K562 (cell line): ENCODE measurements around the gene LRP3. TPM values are rescaled to one million over a fixed set of nuclear protein-coding genes. Genes with fewer than 3 reads are reported as not detected.

Experiments
- ATAC-seq: fragments of 200-7000 bp; cut with Tn5 transposase; 3 replicates; pipeline ENCODE4 v1.9.1; 2020; ENCODE audit warnings: moderate library complexity
- BruUV-seq: library from RNA; stranded (reverse); fragments of 400-500 nt; replicated peaks from 2 replicates; lab custom pipeline; 2021; lab: Mats Ljungman, UMichigan
- CTCF ChIA-PET: fragments of 300-600 bp; formaldehyde crosslinking; extraction: SDS; loops from one replicate; lab custom pipeline; 2021; ENCODE audit warnings: low intra/inter-chr PET ratio; lab: Yijun Ruan, JAX
- POLR2A ChIA-PET: fragments of 300-600, 350-650 bp; sonication (Branson Sonifier 250); formaldehyde crosslinking; extraction: SDS; loops from one replicate; lab custom pipeline; 2021; ENCODE audit warnings: antibody characterized with exemption, inconsistent platforms; lab: Yijun Ruan, JAX
- DNase-seq, 4 experiments: peaks; one replicate each; pipeline versions ENCODE4 v3.0.0 to v3.0.0-alpha.2; 2011 to 2018; ENCODE audit warnings: low spot score in 3 of 4, mixed read lengths in 3 of 4; ENCODE audit errors: extremely low read depth in 1 of 4
- FAIRE-seq: peaks from 2 replicates; lab custom pipeline; 2011; peaks lifted over from hg19 to GRCh38; lab: Jason Lieb, UNC
- H2AFZ ChIP-seq: 2 replicates; pipeline ENCODE4 v1.6.0; 2011; ENCODE audit warnings: low read depth, low read length, control low read depth, inconsistent platforms
- H3K27ac ChIP-seq: fragments of 200-600 bp; 3 replicates; pipeline ENCODE4 v1.8.0; 2011; ENCODE audit warnings: low read depth, mild to moderate bottlenecking, control low read depth, inconsistent platforms, low read length, moderate library complexity, mixed read lengths; ENCODE audit errors: extremely low read depth
- H3K27me3 ChIP-seq, 2 experiments: fragments of 300-600 bp in 1 of 2; 2 replicates in 1 of 2; 3 replicates in 1 of 2; pipeline versions ENCODE4 v1.6.0 to v1.8.0; 2011; ENCODE audit warnings: inconsistent platforms in 2 of 2, low read length in 2 of 2, mild to moderate bottlenecking in 1 of 2, mixed read lengths in 1 of 2, moderate library complexity in 1 of 2; ENCODE audit not compliant: control insufficient read depth in 2 of 2, insufficient read depth in 2 of 2
- H3K36me3 ChIP-seq: fragments of 300-600 bp; 3 replicates; pipeline ENCODE4 v1.8.0; 2011; ENCODE audit warnings: mild to moderate bottlenecking, low read length, inconsistent platforms; ENCODE audit not compliant: control insufficient read depth, insufficient read depth
- H3K4me1 ChIP-seq, 2 experiments: fragments of 200-600 bp in 1 of 2; replicated peaks in 1 of 2; 2 replicates in 1 of 2; 3 replicates in 1 of 2; pipeline versions ENCODE4 v1.5.1 to v1.8.0; 2011; ENCODE audit warnings: inconsistent platforms in 2 of 2, low read length in 2 of 2, mild to moderate bottlenecking in 1 of 2, mixed read lengths in 1 of 2, moderate library complexity in 1 of 2; ENCODE audit not compliant: control insufficient read depth in 2 of 2, insufficient read depth in 2 of 2
- H3K4me2 ChIP-seq: 2 replicates; pipeline ENCODE4 v1.6.1; 2011; ENCODE audit warnings: low read length, control low read depth, inconsistent platforms, mixed read lengths; ENCODE audit not compliant: insufficient read depth
- H3K4me3 ChIP-seq: fragments of 200-600 bp; sonication (generic), shearing (Covaris generic); 2 replicates; pipeline ENCODE4 v1.5.1; 2016; ENCODE audit warnings: control low read depth, inconsistent platforms
- H3K79me2 ChIP-seq: fragments of 200-600 bp; 3 replicates; pipeline ENCODE4 v1.8.0; 2011; ENCODE audit warnings: low read length, inconsistent platforms; ENCODE audit not compliant: control insufficient read depth, insufficient read depth
- H3K9ac ChIP-seq, 2 experiments: 2 replicates each; pipeline versions ENCODE4 v1.6.0 to v1.6.1; 2011; ENCODE audit warnings: low read depth in 2 of 2, low read length in 2 of 2, control low read depth in 1 of 2, inconsistent platforms in 1 of 2, mild to moderate bottlenecking in 1 of 2, mixed read lengths in 1 of 2; ENCODE audit not compliant: insufficient read depth in 1 of 2
- H3K9me1 ChIP-seq: one replicate; pipeline ENCODE4 v1.6.0; 2011; ENCODE audit warnings: inconsistent platforms, mild to moderate bottlenecking, low read length, moderate library complexity; ENCODE audit not compliant: control insufficient read depth, insufficient read depth
- H3K9me3 ChIP-seq: replicated peaks from 2 replicates; pipeline ENCODE4 v1.5.1; 2011; ENCODE audit warnings: low read depth, low read length, inconsistent platforms; ENCODE audit not compliant: control insufficient read depth, insufficient read depth
- H4K20me1 ChIP-seq: replicated peaks from 2 replicates; pipeline ENCODE4 v1.6.1; 2011; ENCODE audit warnings: low read length, inconsistent platforms, mixed read lengths; ENCODE audit not compliant: control insufficient read depth, insufficient read depth
- ARID4B ChIP-seq: sonication (generic); formaldehyde crosslinking; IDR thresholded peaks from 2 replicates; pipeline ENCODE4 v1.8.0; 2022; ENCODE audit warnings: mild to moderate bottlenecking, missing genetic modification reagents
- CBX3 ChIP-seq, 2 experiments: IDR thresholded peaks; 1 replicate in 1 of 2; 2 replicates in 1 of 2; pipeline ENCODE4 v1.6.1; 2012; ENCODE audit warnings: inconsistent platforms in 2 of 2, low read length in 2 of 2, borderline replicate concordance in 1 of 2, control low read depth in 1 of 2
- CHD1 ChIP-seq: fragments of 200-600 bp; sonication (generic); IDR thresholded peaks from one replicate; pipeline ENCODE4 v1.6.1; 2012; ENCODE audit warnings: mild to moderate bottlenecking, moderate library complexity, low read length, inconsistent platforms
- CTCF ChIP-seq, 3 experiments: IDR thresholded peaks in 2 of 3; conservative IDR thresholded peaks in 1 of 3; 2 replicates each; pipeline ENCODE4 v1.5.1; 2011 to 2012; ENCODE audit warnings: low read length in 3 of 3, mild to moderate bottlenecking in 3 of 3, control low read depth in 2 of 3, improper control_type of control experiment in 1 of 3, inconsistent platforms in 1 of 3, low read depth in 1 of 3, mixed read lengths in 1 of 3, moderate library complexity in 1 of 3; ENCODE audit not compliant: insufficient read depth in 2 of 3
- GTF3C2 ChIP-seq: IDR thresholded peaks from 3 replicates; pipeline ENCODE4 v1.6.1; 2011; ENCODE audit warnings: borderline replicate concordance, mild to moderate bottlenecking, moderate library complexity; ENCODE audit not compliant: insufficient read length; ENCODE audit errors: extremely low read depth
- RAD21 ChIP-seq, 2 experiments: fragments of 250-450 bp in 1 of 2; fragments of 450-650 bp in 1 of 2; sonication (Bioruptor Pico) in 1 of 2; formaldehyde crosslinking in 1 of 2; IDR thresholded peaks in 1 of 2; conservative IDR thresholded peaks in 1 of 2; 2 replicates each; pipeline versions ENCODE4 v1.4.0 to v1.8.0; 2020 to 2022; ENCODE audit warnings: mild to moderate bottlenecking in 2 of 2, moderate library complexity in 1 of 2
- RB1 ChIP-seq: fragments of 450-650 bp; IDR thresholded peaks from 2 replicates; pipeline ENCODE4 v1.6.1; 2017; ENCODE audit warnings: low read depth, mild to moderate bottlenecking
- SMARCA5 ChIP-seq: fragments of 450-650 bp; IDR thresholded peaks from 2 replicates; pipeline ENCODE4 v1.6.1; 2016
- TRIM28 ChIP-seq: fragments of 450-650 bp; IDR thresholded peaks from 2 replicates; pipeline ENCODE4 v1.6.1; 2017
- ZNF134 ChIP-seq: fragments of 250-450 bp; sonication (Bioruptor Pico); conservative IDR thresholded peaks from 2 replicates; pipeline ENCODE4 v1.4.0; 2020
- ZNF764 ChIP-seq: fragments of 250-450 bp; sonication (Bioruptor Pico); IDR thresholded peaks from 2 replicates; pipeline ENCODE4 v1.4.0; 2020; ENCODE audit warnings: low read depth, mild to moderate bottlenecking, moderate library complexity
- ZNF780A ChIP-seq: fragments of 250-450 bp; sonication (Bioruptor Pico); IDR thresholded peaks from 2 replicates; pipeline ENCODE4 v1.5.0; 2021; ENCODE audit warnings: mild to moderate bottlenecking
- WGBS: fragments of 100-300 bp; shearing (Covaris generic); methylation state at CpG from one replicate; pipeline ENCODE4 v1.1.6; 2016; ENCODE audit warnings: low coverage, mixed read lengths; ENCODE audit not compliant: insufficient coverage; ENCODE audit errors: missing lambda C conversion rate; 5-methylcytosine and 5-hydroxymethylcytosine counted together
- in situ Hi-C: fragments of 300-500 bp; cut with MboI; formaldehyde crosslinking; loops from 4 replicates; pipeline ENCODE4 v1.15.0; 2018; ENCODE audit warnings: inconsistent platforms, mixed read lengths
- intact Hi-C: fragments of 100-400 bp; cut with micrococcal nuclease; formaldehyde crosslinking; loops from 2 replicates; pipeline ENCODE4 v1.14.2; 2022
- polyA plus RNA-seq, 8 experiments: library from polyadenylated mRNA; depleted of rRNA in 4 of 8; stranded (reverse) in 5 of 8; unstranded in 3 of 8; fragments of >200 nt; fragmentation: Nextera tagmentation in 2 of 8; fragmentation: Illumina TruSeq in 1 of 8; extraction: Ambion mirVana in 2 of 8; extraction: Trizol in 1 of 8; gene quantifications; 2 replicates each; pipeline versions ENCODE4 v1.2.1 to v1.2.3, GENCODE V29; 2011 to 2014; ENCODE audit warnings: inconsistent platforms in 1 of 8, missing spikeins in 1 of 8
- total RNA-seq, 7 experiments: library from RNA; depleted of rRNA in 6 of 7; stranded (reverse); fragments of >200 nt in 6 of 7; fragmentation: Illumina TruSeq in 2 of 7; extraction: Trizol in 2 of 7; gene quantifications; 2 replicates each; pipeline versions ENCODE4 v1.2.1 to v1.2.3, GENCODE V29; 2011 to 2021; ENCODE audit warnings: low replicate concordance in 1 of 7

LRP3 gene
- total and polyA plus RNA-seq, 9 of the 15 experiments (the other 6 are each of a cell fraction or from before 2014, with no cell fraction given): 0.29 TPM; not detected in 8

- H3K4me1 ChIP-seq: peaks cover 0 to 19% of the 10 kb centered on the region in 2 experiments; a peak in 2 of 5 replicates
- no peaks in the 10 kb centered on the region for H3K79me2 ChIP-seq
- H3K9ac ChIP-seq: no peak overlapping the region
- DNase-seq (peak in 3 of 4 experiments; percentile 14 to 47 (median 40)), FAIRE-seq (no peak), ATAC-seq (no peak)
- H3K9me3 ChIP-seq: peaks cover 7% of the 10 kb centered on the region; the same call in 1 of the 2 replicates
- H3K27ac ChIP-seq: no peak overlapping the region
- H3K36me3 ChIP-seq: no peaks in the 10 kb centered on the region
- ChIA-PET POLR2A (no interaction called here), CTCF (no interaction called here)
- H3K9me1 ChIP-seq: no peaks in the 10 kb centered on the region
- no TSS peak for BruUV-seq
- WGBS: 51% methylated on average over 7 of the region's 7 CpGs
- no peak overlapping the region for H2AFZ ChIP-seq
- in situ Hi-C loops: no loop called here
- H3K4me2 ChIP-seq: no peak overlapping the region
- no peaks in the 10 kb centered on the region for H3K27me3 ChIP-seq
- H4K20me1 ChIP-seq: no peaks in the 10 kb centered on the region
- no peak overlapping the region for H3K4me3 ChIP-seq
- intact Hi-C loops: no loop called here
- TF ChIP-seq ZNF780A: no peak
- peak; percentile 100 for TF ChIP-seq ZNF764 (CRISPR knock-in tag)
- TF ChIP-seq SMARCA5: no peak
- TF ChIP-seq CTCF (IDR thresholded peaks at IDR 0.05 in 2 of 3, conservative IDR thresholded peaks at IDR 0.05 in 1 of 3; ENCODE audit: insufficient read depth in 2 of 3, low read depth in 1 of 3, low read length in 3 of 3): peak; percentile 42 to 69 (median 47)
- no peak for TF ChIP-seq ZNF134 (CRISPR knock-in tag)
- TF ChIP-seq CBX3 (IDR thresholded peaks at IDR 0.05; ENCODE audit: borderline replicate concordance in 1 of 2, low read length in 2 of 2): peak in 1 of 2 experiments; percentile 82; a peak in 2 of 3 replicates
- TF ChIP-seq RAD21 (CRISPR knock-in tag; conservative IDR thresholded peaks at IDR 0.05 in 1 of 2, IDR thresholded peaks at IDR 0.05 in 1 of 2): peak in 1 of 2 experiments; percentile 20; a peak in 1 of 4 replicates
- no peak for TF ChIP-seq CHD1
- no peak for TF ChIP-seq RB1
- TF ChIP-seq TRIM28: peak; percentile 64; the same call in 1 of the 2 replicates
- peak; percentile 52 for TF ChIP-seq GTF3C2
- no peak for TF ChIP-seq ARID4B (CRISPR knock-in tag)
Observed at GRCh38 chr19:33245948-33246708, 52.0 kb downstream of the LRP3 start.
